GM12874 (cell line): Measurements from ENCODE around the gene GRID1.

ENCODE experiments used
- CTCF ChIP-seq: IDR thresholded peaks from 2 replicates; pipeline ENCODE4 v1.5.1; 2011; ENCODE audit warnings: low read depth, mild to moderate bottlenecking, control low read depth, low read length, moderate library complexity; ENCODE audit not compliant: insufficient read depth

GRID1 gene

GRCh38 chr10:86348321-86349210, 18.0 kb downstream of the GRID1 start:
- TF ChIP-seq CTCF = no peak

DNA sequence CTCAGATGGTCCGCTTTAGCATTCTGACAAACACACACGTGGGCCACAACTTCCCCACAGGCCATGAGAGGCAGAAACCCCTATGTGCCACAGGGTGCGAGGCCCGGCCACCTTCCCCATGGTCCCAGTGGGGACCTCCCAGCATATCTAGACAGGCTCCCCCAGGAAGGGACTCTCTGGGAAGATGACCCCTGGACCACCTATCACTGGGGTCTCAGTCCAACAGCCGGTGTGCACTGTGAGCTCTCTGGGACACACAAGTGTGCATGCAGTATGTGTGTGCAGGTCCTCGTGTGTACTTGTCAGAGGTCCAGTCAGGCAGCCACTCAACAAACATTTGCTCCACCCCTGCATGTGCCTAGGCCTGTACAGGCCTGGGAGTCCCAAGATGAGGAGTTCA, 18.7 kb downstream of the GRID1 start:
- no peak for TF ChIP-seq CTCF

- no peak for TF ChIP-seq CTCF
These were observed 19.6 kb downstream of the GRID1 start for GRCh38 chr10:86346799-86347665.

- no peak for TF ChIP-seq CTCF
These were observed 20.5 kb downstream of the GRID1 start for GRCh38 chr10:86345859-86346798.

- TF ChIP-seq CTCF = no peak
These were observed 21.2 kb downstream of the GRID1 start for GRCh38 chr10:86345296-86345858.

DNA sequence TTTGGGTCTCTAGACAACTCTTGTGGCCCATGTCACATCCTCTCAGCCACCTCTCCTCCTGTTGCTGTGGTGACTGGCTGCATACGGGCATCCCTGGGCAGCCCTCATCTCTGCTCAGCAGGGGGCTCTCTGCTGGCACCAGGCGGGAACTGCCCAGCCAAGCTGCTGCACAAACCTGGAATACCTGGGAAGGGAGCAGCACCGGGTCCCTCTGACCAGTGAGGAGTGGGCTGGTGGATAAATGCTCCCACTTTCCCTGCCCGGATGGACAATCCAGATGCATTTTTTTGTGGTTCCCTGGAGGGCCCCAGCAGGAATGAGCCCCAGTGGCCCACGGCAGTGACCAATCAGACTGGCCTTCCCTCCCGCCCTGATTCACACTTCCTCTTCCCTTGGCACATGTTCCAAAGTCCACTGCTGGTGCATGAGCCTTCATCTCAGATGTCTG, 21.9 kb downstream of the GRID1 start:
- TF ChIP-seq CTCF = no peak
